Tibial nerve (tissue), 4 donors: Measurements from ENCODE around the gene FOXF1. TPM values are rescaled to one million over a fixed set of nuclear protein-coding genes. Genes with fewer than 3 reads are reported as not detected.

ENCODE experiments used
- DNase-seq, 2 donors: peaks; one replicate each; pipeline ENCODE4 v3.0.0-alpha.2; 2019; ENCODE audit warnings: low spot score in 2 of 2
- H3K27ac ChIP-seq, 4 donors: fragments of 200-600 bp; sonication (generic) in 3 of 4; one replicate each; pipeline ENCODE4 v1.5.1; 2017 to 2019; ENCODE audit warnings: mild to moderate bottlenecking in 1 of 4
- H3K27me3 ChIP-seq, 2 donors: fragments of 200-600 bp; sonication (generic) in 1 of 2; one replicate each; pipeline versions ENCODE4 v1.5.1 to v1.6.0; 2017 to 2019
- H3K36me3 ChIP-seq, 3 donors: fragments of 200-600 bp; sonication (generic); one replicate each; pipeline ENCODE4 v1.5.1; 2018 to 2019
- H3K4me1 ChIP-seq, 4 donors: fragments of 200-600 bp; sonication (generic) in 3 of 4; one replicate each; pipeline ENCODE4 v1.5.1; 2017 to 2019
- H3K4me3 ChIP-seq, 4 donors: fragments of 200-600 bp; sonication (generic) in 3 of 4; one replicate each; pipeline ENCODE4 v1.5.1; 2017 to 2019; ENCODE audit warnings: mild to moderate bottlenecking in 1 of 4, moderate library complexity in 1 of 4
- H3K9me3 ChIP-seq, 4 donors: fragments of 200-600 bp; sonication (generic) in 3 of 4; one replicate each; pipeline ENCODE4 v1.5.1; 2017 to 2019
- EP300 ChIP-seq, 2 donors: sonication (generic); formaldehyde crosslinking; IDR thresholded peaks; one replicate each; pipeline ENCODE4 v1.6.1; 2017; ENCODE audit warnings: antibody characterized with exemption in 2 of 2, mild to moderate bottlenecking in 1 of 2
- POLR2A ChIP-seq, 2 donors: fragments of 450-650 bp; IDR thresholded peaks; one replicate each; pipeline ENCODE4 v1.6.1; 2017; ENCODE audit warnings: antibody characterized with exemption in 2 of 2, mild to moderate bottlenecking in 2 of 2, moderate library complexity in 2 of 2
- WGBS, 2 donors: methylation state at CpG; one replicate each; pipeline ENCODE4 v1.1.5; 2018; 5-methylcytosine and 5-hydroxymethylcytosine counted together
- total RNA-seq, 4 donors: library from RNA; depleted of rRNA; stranded (reverse); fragments of >200 nt; gene quantifications; one replicate each; pipeline ENCODE4 v1.1.0, GENCODE V29; 2016
- TF ChIP-seq, protein P1 (sequence below), 5 experiments: fragments of 200-600 bp in 3 of 5; fragments of 450-650 bp in 2 of 5; sonication (generic) in 3 of 5; IDR thresholded peaks; one replicate each; pipeline ENCODE4 v1.5.1; 2016 to 2019; ENCODE audit warnings: antibody characterized with exemption in 5 of 5, mild to moderate bottlenecking in 3 of 5, moderate library complexity in 2 of 5

Gene FOXF1
- total RNA-seq, 4 donors from 2014 or later = 0.21 TPM; not detected in 3

DNA sequence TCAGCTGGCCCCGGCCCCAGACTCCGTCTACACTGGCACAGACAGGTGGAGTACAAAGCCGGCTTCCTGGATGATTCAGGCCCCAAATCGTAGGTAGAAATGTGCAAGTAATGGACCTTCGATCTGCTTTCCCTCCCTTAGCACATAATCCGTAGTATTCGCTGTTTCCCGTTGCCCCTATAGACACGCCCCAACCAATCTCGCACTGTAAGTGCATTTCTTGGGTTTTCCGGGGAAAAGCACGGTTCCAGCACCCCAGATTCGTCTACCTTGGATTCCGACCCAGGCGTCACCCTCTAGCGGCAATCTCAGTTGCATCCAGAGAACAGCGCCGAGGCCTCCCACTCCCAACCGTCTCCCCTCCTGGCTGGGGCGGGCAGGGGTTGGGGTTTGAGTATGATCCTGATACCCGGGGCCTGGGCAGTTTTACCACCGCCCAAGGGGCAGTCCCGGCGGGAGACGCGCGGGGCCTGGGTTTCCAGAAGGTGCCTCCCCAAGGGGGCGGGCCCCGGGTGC lies 12.1 kb upstream of the FOXF1 start:
- no peak for DNase-seq
- Histone ChIP-seq H3K4me3 (no peak overlapping the region), H3K36me3 (no peaks in the 10 kb centered on the region), H3K9me3 (no peaks in the 10 kb centered on the region), H3K4me1 (peaks cover 0 to 47% (median 6%) of the 10 kb centered on the region in 4 donors), H3K27ac (no peak overlapping the region), H3K27me3 (peaks cover 3 to 100% of the 10 kb centered on the region in 2 donors)
- TF ChIP-seq EP300 (IDR thresholded peaks at IDR 0.05) = no peak
- TF ChIP-seq POLR2A (IDR thresholded peaks at IDR 0.05) = no peak
- TF ChIP-seq, protein P1, sequence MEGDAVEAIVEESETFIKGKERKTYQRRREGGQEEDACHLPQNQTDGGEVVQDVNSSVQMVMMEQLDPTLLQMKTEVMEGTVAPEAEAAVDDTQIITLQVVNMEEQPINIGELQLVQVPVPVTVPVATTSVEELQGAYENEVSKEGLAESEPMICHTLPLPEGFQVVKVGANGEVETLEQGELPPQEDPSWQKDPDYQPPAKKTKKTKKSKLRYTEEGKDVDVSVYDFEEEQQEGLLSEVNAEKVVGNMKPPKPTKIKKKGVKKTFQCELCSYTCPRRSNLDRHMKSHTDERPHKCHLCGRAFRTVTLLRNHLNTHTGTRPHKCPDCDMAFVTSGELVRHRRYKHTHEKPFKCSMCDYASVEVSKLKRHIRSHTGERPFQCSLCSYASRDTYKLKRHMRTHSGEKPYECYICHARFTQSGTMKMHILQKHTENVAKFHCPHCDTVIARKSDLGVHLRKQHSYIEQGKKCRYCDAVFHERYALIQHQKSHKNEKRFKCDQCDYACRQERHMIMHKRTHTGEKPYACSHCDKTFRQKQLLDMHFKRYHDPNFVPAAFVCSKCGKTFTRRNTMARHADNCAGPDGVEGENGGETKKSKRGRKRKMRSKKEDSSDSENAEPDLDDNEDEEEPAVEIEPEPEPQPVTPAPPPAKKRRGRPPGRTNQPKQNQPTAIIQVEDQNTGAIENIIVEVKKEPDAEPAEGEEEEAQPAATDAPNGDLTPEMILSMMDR (IDR thresholded peaks at IDR 0.05) = no peak
- WGBS, 2 donors = 4 to 5% methylated on average over 28 to 29 of the region's 29 CpGs

DNA sequence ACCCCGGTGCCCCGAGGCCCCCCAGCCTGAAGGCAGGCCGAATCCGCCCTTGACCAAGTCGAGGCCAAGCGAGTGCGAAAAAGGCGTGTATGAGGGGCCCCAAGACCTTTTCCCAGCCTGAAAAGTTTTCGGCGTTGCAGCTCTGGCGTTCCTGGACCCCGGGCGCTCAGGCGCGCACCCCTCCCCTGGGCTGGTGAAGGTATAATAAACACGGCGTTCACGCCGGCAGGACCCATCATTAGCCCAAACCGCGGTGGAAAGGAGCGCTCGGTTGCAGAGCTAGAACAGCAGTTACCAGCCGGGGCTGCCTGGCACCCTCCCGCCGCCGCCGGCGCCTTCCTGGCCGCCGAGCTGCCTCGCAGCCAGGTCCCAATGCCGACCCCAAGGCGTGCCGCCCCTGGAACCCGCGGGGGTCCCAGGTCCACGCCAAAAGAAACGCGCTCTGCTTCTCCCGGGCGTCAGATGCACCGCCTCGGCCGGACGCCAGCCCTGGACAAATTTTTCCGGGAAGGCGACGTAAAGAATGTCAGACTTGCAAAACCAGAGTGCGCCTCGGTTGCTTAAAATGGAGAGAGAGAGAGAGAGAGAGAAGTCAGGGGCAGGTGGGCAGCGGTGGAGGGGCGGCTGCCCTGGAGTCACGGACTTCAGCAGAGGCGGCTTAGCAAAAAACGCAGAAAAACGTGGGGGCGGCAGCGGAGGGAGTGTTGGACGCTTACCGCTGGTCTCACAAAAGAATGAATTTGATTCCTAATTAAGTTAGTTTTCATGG lies 11.5 kb upstream of the FOXF1 start:
- no peaks in the 10 kb centered on the region for H3K9me3 ChIP-seq
- TF ChIP-seq POLR2A (IDR thresholded peaks at IDR 0.05) = no peak
- TF ChIP-seq, protein P1 (IDR thresholded peaks at IDR 0.05) = no peak
- TF ChIP-seq EP300 (IDR thresholded peaks at IDR 0.05) = no peak
- no peaks in the 10 kb centered on the region for H3K36me3 ChIP-seq
- H3K4me1 ChIP-seq = peaks cover 0 to 51% (median 8%) of the 10 kb centered on the region in 4 donors
- DNase-seq = no peak
- WGBS, 2 donors = 5 to 9% methylated on average over 31 to 58 of the region's 61 CpGs
- H3K4me3 ChIP-seq = peak overlapping the region in 1 of 4 donors; percentile 5
- peaks cover 4 to 100% of the 10 kb centered on the region in 2 donors for H3K27me3 ChIP-seq
- no peak overlapping the region for H3K27ac ChIP-seq

DNA sequence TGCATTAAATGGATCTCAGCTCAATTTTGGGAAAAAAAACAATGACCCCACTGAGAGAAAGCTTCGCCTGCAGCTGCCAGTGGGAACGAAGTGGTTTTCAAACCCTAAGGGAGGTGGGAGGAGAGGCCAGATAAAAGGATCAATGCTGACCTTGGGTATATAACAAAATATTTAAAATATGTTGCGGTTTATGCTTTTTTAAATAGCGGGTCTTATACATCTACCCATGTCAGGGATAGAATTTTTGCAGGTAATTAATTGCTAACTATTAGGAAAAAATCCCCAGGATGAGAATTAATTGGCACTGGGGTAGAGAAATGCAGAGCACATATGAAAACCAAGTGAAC lies 10.9 kb upstream of the FOXF1 start:
- no peak overlapping the region for H3K4me3 ChIP-seq
- H3K27me3 ChIP-seq = peaks cover 4 to 100% of the 10 kb centered on the region in 2 donors
- H3K9me3 ChIP-seq = no peaks in the 10 kb centered on the region
- no peak for TF ChIP-seq POLR2A (IDR thresholded peaks at IDR 0.05)
- TF ChIP-seq, protein P1 (IDR thresholded peaks at IDR 0.05) = no peak
- no peak for TF ChIP-seq EP300 (IDR thresholded peaks at IDR 0.05)
- H3K4me1 ChIP-seq = peaks cover 0 to 49% (median 8%) of the 10 kb centered on the region in 4 donors
- H3K36me3 ChIP-seq = no peaks in the 10 kb centered on the region
- DNase-seq = no peak
- H3K27ac ChIP-seq = no peak overlapping the region
- 12 to 15% methylated on average over 4 of the region's 4 CpGs for WGBS, 2 donors

DNA sequence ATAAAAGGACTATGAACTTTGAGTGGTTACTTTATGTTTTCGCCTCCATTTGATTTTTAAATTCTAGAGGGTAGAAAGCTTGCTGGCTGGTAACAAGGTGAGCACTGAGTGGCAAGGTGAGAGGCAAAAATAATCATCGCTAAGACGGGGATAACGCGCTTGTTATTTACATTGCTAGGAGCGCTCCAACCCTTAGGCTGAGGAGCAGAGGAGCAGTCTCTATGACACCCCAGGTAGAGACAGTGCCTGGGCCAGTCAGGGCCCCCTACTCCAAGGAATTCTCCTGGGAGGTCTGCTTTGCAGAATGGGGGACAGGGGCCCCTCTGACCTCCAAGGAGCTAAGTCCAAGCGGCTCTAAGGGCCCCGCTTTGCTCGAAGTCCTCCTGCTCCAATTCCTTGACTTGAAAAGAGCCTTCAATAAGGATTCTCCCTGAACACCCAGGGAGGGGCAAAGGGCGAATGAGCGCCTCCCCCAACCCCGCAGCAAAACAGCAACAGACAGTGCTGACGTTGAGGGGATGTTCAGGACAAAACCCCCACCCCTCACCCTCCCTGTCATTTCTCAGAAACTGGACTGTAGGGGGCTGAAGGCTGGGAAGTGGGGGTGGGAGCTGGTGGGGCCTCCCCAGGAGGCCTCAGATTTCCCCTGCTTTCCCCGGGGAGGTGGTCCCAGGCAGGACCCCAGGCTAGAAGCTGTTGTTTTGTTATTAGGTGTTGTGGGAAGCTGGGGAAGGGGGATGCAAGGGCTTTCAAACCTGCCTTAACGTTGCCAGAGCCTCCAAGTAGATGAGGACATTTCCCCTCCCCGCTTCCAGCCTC lies 10.2 kb upstream of the FOXF1 start:
- DNase-seq = no peak
- TF ChIP-seq, protein P1 (IDR thresholded peaks at IDR 0.05) = no peak
- no peak for TF ChIP-seq EP300 (IDR thresholded peaks at IDR 0.05)
- no peak for TF ChIP-seq POLR2A (IDR thresholded peaks at IDR 0.05)
- H3K4me1 ChIP-seq = peaks cover 0 to 51% (median 8%) of the 10 kb centered on the region in 4 donors
- H3K9me3 ChIP-seq = no peaks in the 10 kb centered on the region
- WGBS, 2 donors = 8 to 9% methylated on average over 15 to 16 of the region's 16 CpGs
- H3K4me3 ChIP-seq = no peak overlapping the region
- no peak overlapping the region for H3K27ac ChIP-seq
- peaks cover 5 to 100% of the 10 kb centered on the region in 2 donors for H3K27me3 ChIP-seq
- no peaks in the 10 kb centered on the region for H3K36me3 ChIP-seq
